Measurements from ENCODE around the gene IMPG2. TPM values are rescaled to one million over a fixed set of nuclear protein-coding genes. Genes with fewer than 3 reads are reported as not detected.
A peak's percentile ranks its signal among the peaks of the same experiment; 100 is the strongest.

Gene IMPG2
- total RNA-seq, 1 donor from 2014 or later, result 0.59 TPM

DNA sequence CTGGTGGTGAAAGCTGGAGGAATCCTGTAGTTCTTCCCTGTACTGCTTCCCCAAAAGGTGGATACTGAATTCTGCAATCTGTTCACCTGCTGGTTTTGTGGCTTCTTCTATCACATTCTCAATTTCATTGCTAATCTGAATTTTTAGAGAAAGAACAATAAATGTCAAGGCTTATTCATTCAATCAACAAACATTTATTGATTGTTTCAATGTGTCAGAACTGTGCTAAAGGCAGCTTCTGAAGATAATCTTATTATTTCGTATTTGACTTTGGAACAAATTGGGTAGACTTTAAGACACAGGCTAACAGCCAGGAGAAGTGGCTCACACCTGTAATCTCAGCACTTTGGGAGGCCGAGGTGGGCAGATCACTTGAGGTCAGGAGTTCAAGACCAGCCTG lies 46.8 kb downstream of the IMPG2 start:
- no peak for DNase-seq

DNA sequence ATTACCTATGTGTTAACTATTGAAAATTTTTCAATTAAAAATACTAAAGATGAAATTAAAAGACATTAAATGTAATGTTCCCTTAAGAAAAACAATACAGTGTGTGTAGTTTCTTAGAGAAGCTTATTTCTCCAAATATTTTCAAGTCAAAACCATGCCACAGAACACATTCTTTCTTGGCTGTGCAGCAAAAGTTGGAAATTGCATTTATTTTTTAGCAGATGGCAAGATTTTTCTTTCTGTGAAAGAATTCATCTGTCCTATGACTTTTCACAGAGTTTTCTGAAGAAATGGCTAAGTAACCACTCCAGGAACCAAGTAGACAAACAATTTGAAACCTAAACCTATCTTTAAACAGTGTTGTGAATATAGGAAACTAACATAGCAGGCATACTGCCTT lies 47.2 kb downstream of the IMPG2 start:
- no peak for DNase-seq

DNA sequence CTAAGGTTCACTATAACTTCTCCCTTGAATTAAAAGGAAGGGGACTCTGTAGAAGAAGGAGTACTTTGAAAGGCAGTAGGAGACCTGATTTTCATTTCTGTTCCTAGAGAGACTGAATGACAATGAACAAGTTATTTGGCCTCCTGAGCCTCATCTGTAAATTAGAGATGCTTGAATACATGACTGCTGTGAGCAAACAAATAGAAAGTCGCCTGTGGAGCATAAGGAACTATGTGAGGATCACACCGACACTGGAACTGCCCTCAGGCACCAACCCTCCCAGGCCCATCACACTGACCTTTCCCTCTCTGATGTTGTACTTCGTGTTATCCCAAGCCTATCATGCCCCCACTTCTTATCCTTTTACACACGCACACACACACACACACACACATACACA lies 48.6 kb downstream of the IMPG2 start:
- no peak for DNase-seq

DNA sequence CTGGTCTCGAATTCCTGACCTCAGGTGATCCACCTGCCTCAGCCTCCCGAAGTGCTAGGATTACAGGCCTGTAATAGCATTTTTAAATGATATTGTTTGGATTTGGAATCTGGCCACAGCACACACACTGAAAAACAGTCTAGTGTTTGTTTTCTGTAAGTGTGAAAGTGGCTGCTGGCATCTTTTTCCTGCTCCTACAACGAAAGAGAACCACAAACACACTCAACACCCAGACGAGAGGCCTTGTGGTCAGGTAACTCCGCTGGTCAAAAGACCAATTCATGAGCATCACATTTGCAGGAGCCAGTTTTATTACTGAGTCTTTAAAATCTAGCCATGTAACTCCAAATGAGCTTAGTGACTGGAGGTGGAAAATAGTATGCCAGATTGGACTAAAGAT lies 50.2 kb downstream of the IMPG2 start:
- no peak for DNase-seq

DNA sequence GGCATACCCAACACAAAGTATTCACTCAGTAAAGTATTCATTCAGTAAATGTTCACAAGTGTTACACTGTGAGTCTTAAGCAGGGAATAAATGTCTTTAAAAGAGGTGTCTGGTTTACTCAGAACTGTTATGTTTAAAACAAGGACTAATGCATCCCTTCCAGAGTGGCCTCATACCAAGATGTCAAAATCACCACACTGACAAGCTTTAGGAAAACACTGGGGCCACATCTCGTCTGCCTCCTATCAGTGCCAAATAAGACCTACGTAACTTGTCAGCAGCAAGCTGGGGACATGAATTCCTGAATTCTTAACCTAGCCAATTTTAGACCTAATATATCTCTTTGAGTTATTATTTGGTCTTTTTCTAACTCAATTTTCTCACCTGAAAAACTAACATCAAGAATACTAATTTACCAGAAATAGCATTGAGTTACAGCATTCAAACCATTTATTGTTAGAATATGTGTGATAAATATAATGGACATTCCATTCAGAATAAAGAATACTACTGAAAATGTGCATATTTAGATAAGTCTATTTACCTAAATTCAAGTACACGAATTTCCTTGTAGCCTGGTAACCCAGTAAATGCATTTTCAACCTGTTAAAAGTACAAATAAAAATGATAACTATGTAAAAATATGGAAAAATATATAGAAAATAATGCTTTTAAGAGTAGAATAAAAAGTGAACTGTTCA lies 51.3 kb downstream of the IMPG2 start:
- no peak for DNase-seq

DNA sequence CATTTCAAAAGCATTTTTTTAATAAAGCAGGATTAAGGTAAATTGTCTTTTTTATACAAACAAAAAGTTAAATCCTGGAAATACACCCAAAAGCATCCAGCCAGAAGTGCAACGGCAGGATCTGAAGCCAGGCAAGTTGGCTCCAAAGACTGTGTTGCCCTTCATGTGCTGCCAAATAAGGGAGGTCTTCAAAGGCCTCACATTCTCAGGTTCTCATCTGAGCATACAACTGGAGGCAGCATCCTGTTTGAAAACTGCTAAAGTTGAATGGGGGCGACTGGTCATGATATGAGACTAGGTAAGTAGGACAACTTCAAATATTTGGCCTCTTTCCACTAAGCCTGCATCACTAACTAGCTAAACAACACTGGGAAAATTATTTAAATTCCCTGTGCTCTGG lies 52.2 kb downstream of the IMPG2 start:
- no peak for DNase-seq

DNA sequence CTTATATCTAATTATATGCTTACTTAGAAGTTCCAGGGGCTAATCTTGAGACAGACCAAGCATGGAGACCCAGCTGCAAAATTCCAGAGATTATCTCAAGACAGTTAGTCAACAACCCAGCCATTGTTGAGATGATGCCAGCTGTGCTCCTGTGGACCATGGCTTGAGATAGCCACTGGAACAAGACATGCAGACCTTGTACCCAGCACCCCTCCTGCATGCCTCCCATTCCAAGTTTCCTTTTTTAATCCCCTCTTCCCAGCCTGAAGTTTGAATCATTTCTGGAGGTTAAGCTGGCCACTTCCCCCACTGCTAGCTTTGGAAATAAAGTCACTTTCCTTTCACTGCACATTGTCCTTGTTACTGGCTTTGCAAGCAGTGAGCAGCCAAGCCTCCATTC lies 53.8 kb downstream of the IMPG2 start:
- DNase-seq, result no peak

- DNase-seq, result no peak
Measured at GRCh38 chr3:101266071-101266470, 54.3 kb downstream of the IMPG2 start.

GRCh38 chr3:101262393-101263240 lies 57.8 kb downstream of the IMPG2 start:
- DNase-seq, result no peak

DNA sequence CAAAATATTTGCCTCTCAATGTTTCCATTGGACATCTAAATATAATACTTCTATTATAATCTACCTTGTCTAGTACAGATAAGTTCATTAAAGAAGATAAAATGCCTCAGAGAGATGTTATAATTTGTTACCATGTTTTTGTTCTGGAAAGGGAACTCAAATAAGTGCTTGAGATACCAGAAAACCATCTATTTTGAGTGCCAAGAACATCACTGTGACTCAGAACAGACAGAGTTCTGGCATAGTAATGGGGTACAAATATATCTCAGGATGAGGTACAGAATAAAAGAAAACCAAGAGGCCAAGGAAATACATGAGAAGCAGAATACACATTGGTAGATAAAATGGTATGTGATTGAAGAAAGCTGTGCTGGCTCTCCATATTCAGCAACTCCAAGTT lies 58.9 kb downstream of the IMPG2 start:
- no peak for DNase-seq

DNA sequence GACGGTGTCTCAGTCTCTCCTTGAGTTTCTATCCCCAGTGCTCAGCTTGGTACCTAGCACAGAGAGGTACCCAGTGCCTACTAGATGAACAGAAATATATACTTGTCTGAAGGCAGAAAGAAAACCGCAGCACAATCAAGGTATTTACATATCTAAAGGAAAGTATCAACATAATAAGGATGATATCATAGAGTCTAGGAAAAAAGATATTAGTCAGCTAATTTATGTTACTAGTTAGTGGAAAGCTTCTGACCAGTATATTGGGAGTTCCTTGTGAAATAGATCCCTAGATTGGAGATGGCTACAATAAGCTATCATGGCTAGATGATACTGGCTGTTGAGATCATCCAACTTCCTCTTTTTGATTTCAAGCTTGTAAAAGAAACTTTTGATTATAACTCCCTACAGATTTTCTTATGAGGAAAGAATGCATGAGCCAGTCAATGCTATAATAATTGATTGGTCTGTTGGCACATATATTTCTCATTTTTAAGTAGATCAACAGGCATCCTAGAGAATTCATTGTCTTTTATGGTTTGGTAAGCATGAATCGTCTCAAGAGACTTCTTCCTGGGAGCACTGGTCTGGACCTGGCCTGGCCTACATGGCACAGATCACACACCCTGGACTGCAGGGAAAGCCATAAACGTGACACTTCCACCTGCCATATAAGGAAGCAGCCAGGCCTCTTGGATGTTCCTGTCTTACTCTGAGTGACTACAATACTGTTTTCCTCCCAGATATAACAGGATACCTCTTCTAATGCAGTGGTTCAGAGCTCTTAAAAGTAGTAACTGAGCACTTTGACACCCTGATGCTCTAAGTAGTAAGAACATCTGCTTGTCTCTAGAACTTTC lies 60.7 kb downstream of the IMPG2 start:
- no peak for DNase-seq

- no peak for DNase-seq
Measured at GRCh38 chr3:101256511-101256910, 63.9 kb downstream of the IMPG2 start.

- no peak for DNase-seq
Measured at GRCh38 chr3:101255441-101255840, 64.9 kb downstream of the IMPG2 start.

GRCh38 chr3:101253396-101253795 lies 67.0 kb downstream of the IMPG2 start:
- DNase-seq, result no peak

DNA sequence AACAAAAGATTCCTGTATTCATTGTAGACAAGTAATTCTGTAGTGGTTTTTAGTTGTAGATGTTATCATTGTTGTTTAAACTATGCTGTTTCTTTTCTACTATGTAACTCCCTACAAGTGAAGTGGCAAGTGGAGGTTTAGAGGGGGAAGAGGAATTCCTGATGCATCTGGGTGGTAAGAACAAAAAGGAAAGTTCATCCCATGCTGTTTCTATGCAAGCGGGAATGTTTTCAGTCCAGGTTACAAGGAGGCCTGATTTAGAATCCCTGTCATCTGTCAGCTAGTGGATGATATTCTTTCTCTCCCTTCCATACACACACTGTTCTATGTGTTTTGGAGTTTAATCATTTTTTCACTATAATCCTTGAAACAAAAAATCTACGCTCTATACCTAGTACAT lies 67.4 kb downstream of the IMPG2 start:
- no peak for DNase-seq

- no peak for DNase-seq
Measured at GRCh38 chr3:101252307-101252706, 68.1 kb downstream of the IMPG2 start.

GRCh38 chr3:101251441-101251840 lies 68.9 kb downstream of the IMPG2 start:
- DNase-seq, result no peak

GRCh38 chr3:101249522-101249921 lies 70.9 kb downstream of the IMPG2 start:
- no peak for DNase-seq

- peak; percentile 31 for DNase-seq
Measured at GRCh38 chr3:101248736-101249135, 71.6 kb downstream of the IMPG2 start.

DNA sequence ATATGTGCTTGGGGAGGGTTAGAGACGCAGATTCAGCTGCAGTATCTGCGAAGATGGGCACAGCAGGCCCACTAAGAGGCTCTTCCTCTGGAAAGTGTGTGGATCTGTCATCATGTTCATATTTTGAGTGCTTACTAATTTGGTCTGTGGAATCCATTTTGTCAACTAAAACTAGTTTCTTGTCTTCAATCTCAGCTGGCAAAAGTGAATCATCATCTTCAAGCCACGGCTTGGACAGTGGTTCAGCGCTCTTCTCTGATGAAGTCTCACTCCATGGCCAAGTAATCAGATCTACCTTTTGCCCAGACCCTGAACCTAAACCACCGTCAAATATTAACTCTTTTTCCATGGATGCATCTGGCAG lies 76.2 kb downstream of the IMPG2 start:
- no peak for DNase-seq

DNA sequence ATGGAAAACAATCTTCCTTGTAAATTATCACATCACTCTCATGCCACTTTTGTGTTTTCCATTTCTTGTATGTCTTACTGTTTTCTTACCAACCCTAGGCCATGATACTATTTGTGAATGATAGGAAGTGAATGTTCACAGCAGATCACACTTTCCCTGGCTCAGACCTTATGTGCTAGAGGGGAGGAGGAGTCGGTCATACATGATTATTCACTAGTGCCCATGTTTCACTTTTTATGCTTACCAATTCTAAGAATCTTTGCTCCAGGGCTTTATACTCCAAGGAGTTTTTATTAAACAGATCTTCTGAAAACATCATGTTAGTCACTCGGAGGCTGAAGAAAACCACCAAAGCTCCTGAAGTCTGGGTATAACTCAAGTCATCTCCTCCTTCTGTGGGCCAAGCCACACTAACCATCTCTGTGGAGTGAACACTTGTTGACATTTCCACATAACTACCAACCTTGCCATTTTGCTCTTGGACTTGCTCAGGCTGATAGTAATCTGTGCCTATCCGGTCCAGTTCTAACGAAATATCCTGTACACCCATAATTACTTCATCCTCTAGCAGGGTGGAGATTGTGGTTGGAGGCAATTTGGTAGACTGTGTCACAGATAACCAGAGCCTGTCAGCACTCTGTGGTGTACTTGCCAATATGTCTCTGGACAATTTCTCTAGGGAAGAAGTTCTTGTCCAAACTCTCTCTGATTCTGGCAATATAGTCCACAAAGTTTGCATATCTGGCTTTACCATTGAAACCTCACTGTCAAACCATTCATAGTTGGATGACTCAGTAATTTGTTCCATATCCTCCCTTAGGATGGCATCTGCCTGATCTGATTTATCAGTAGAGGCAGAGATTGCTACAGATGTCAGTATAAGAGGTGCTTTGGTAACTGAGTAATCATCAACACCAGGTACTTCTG lies 76.8 kb downstream of the IMPG2 start:
- DNase-seq, result no peak
